Activated CD4-positive, CD25-positive, alpha-beta regulatory T cell treated with anti-CD3 and anti-CD28 coated beads, Interleukin-2, amount 50 U/mL, for 72 hours (primary cell): ENCODE measurements around the gene FICD.
A peak's percentile ranks its signal among the peaks of the same experiment; 100 is the strongest.

Experiments used
- DNase-seq: peaks from one replicate; pipeline ENCODE4 v3.0.0; 2021

The FICD gene

DNA sequence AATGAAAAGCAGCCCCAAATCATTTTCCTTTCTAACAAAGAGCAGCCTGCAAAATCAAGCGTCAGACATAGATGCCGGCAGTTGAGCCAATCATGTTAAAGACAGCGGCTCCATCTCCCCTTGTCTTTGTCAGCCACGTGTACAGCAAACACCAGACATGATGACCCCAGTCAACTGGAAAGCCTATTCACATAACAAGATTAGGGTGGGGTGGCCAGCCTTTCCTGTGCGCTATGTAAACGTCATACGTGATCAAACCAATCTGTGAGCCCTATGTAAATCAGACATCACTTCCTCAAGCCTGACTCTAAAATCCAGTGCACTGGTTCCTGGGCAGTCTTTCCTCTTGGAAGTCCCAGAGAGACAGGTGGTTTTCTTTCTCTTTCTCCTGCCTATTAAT lies 9.9 kb upstream of the FICD start:
- DNase-seq = no peak

- no peak for DNase-seq
Observed at GRCh38 chr12:108507971-108508642, 7.0 kb upstream of the FICD start.

DNA sequence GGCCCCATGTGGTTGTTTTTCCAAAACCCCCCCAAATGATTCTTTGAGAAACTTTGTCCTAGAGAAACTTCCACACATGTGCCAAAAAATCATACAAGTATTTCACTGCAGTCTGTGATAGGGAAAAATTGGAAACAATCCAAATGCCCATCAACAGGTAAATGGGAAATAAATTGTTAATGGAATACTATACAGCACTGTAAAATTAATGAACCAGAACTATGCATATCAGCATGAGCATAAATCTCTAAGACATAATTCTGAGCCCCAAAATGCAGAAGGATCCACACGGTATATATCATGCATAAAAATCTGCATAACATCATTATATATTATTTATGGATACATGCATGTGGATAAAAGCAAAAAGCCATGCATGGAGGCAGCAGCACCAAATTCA lies 5.3 kb upstream of the FICD start:
- DNase-seq = no peak

DNA sequence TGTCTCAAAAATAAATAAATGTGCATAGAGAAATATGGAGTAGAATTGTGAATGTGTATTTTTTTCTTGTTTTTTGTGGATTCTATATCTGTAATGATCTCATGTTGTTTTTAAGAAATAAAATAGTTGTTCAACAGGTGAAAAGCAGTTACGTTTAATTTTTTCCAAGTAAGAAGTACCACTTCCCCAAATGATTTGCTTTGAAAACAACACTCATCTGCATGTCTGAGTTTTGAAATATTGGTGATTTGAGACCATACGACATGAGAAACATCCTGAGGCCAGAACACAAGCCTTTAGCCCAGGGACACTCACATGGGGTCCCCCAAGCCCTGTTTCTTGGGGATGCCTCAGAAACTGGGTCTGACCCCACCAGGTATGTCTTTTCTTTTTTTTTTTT lies 4.2 kb upstream of the FICD start:
- DNase-seq = no peak

DNA sequence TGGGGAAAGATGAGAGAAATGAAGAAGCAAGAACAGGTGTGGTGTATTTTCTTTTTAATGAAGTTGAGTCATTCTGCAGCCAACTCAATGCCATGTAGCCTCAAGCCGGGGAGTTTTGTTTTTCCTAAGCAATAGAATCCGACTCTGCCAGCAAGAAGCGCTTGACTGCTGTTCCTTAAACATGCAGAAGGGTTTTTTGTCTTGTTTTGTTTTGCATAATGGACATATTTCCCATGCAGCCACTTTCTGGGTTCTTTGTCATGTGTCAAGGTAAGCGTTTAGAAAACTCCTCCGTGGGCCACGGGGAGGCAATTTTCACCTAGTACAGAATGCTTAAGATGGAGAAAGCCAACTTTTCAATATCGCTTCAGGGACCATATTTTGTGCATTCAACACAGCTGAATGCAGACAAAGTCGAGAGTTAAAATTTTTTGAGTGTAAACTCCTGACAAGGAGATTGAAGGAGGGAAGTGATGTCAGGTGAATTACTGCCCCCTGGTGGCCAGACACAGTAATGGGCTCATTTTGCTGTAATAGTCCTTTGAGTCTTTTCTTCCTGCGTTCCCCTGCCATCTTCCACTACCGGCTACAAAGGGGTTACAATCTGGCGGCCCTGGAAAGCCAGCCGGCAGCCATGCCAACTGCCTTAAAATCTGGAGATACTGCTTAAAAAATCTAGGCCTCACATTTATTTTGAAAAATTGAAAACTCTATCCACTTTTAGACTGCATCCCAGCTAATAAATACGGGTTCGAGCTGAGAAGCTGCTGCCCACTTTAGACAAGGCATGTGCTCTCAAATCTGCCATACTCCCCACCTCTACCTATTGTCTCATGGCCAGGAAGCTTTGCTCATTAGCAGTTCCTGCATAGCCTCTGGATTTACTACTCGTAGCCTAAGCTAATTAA lies 3.2 kb upstream of the FICD start:
- peak; percentile 78 for DNase-seq

- DNase-seq = peak; percentile 32
Observed at GRCh38 chr12:108514468-108514972, 557 bp upstream of the FICD start.

GRCh38 chr12:108515916-108516315 lies 839 bp downstream of the FICD start:
- DNase-seq = no peak

DNA sequence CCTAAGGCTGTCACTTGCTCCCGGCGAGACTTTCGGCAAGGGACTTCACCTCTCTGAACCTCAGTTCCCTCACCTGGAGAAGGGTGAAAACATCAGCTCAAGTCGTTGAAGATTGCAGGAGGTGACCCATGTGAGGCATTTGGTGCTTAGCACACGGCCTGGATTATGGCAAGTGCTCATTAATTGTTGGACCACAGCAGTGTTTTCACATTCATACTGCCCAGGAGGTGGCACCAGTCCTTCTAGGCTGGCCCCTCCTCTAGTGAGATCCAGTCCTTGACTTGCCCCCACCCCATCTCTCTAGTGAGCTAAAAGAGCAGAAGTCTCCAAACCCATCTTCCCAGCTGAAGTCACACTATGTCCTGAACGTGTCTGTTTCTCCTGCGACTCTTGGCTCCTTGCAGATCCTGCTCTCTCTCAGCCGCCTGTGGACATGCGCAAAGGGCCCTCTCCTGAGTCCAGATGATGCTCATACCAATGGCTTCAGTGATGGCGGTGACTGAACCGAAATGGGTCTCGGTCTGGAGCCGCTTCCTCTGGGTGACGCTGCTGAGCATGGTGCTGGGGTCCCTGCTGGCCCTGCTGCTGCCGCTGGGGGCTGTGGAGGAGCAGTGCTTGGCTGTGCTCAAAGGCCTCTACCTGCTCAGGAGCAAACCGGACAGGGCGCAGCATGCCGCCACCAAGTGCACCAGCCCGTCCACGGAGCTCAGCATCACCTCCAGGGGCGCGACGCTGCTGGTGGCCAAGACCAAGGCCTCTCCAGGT lies 1.6 kb downstream of the FICD start:
- no peak for DNase-seq

- DNase-seq = no peak
Observed at GRCh38 chr12:108517288-108518100, 2.4 kb downstream of the FICD start.

- DNase-seq = no peak
Observed at GRCh38 chr12:108518101-108518715, 3.1 kb downstream of the FICD start.

- DNase-seq = no peak
Observed at GRCh38 chr12:108518716-108519496, 3.8 kb downstream of the FICD start.

DNA sequence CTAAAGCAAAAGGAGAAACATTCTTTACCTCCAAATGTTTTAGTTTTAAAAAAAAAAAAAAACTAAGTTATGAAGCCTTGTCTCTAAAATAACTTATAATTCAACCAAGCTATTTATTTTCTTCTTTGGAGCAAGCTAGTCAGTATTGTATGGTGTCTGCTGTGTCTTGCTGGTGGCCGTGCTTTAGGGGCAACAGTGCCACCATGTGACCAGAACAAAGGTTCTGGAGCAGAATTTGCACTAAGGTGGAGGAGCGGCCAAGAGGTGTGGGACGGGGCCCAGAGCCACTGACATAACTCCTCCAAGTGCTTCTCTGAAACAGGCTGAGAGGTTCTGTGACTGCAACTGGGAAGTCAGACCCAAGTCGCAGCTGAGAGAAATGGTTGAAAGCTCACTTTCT lies 4.5 kb downstream of the FICD start:
- DNase-seq = no peak

GRCh38 chr12:108523365-108523764 lies 8.3 kb downstream of the FICD start:
- DNase-seq = no peak

GRCh38 chr12:108525681-108526080 lies 10.6 kb downstream of the FICD start:
- DNase-seq = no peak

DNA sequence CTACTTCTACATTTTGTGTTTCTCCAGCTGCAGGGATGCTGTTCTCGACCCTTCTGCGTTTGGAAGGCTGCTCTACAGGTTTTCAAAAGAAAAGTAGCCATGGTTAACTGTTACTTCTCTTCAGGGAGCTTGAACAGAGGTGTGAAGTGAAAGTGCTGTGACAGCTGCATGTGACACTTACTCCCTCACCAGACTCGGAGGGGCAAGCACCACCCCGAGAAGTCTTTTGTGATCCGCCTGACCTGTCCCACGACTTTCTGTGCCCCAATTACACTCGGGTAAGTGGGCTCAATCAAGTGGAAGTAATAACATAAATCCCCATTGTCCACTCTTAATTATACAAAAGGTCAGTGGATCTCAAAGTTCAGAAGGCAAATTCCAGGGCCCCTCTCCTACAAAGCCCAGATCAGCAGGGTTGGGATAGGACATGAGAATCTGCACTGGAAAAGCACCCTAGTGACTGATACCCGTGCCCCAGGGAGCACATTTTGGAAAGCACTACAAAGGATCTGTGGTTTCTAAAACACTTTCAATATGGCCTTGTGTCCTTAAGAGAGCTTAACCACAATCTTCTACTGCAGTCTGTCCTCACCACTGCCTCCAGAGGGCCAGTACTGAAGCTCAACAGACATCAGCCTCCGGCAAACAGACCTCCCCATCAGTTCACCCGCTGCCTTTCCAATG lies 11.5 kb downstream of the FICD start:
- DNase-seq = no peak

- DNase-seq = no peak
Observed at GRCh38 chr12:108527166-108527496, 12.1 kb downstream of the FICD start.

DNA sequence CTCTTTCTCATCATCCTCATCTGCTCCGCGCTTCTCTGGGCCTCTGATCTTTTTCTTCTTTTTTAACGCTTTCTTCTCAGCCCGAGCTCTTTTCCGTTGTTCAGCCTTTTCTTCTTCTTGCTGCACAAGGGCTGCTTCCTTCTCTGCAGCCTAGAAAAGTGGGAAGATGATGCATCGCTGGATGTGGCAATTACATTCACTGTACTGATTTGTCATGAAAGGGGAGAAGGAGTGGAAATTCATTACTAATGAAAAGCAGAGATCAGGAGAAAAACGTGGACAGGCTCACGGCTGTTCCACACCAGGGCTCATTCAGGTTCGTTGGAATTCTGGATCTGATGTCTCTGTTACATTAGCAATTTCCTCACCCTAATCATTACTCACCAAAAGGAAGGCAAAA lies 15.1 kb downstream of the FICD start:
- DNase-seq = no peak

GRCh38 chr12:108531929-108532848 lies 17.1 kb downstream of the FICD start:
- no peak for DNase-seq

GRCh38 chr12:108538146-108538545 lies 23.1 kb downstream of the FICD start:
- no peak for DNase-seq
